ENCODE results near the gene NOVA1.

Gene NOVA1

DNA sequence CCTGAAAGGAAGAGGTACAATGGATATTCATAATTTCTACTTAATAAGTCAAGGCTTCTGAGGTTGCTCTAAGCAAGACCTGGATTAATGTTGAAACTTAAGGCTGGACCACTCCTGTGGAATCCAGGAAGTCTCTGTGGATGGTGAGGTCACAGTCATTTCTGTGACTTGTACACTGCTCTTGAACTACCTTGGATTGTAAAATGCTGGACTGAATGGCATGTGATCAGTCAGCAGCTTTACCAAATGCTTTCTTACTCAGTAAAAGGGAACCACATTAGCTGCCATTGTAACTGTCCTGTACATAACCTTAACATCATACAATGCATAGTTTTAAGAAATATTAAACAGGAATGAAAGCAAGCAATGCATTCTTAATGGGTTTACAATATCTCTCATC is 182.9 kb downstream of the NOVA1 start:
- Histone ChIP-seq H3K9ac (ENCODE audit: insufficient read length) (no peak overlapping the region), H3K4me3 (no peak overlapping the region), H3K9me3 (ENCODE audit: low read depth, low read length) (no peaks in the 10 kb centered on the region), H3K27ac (no peak overlapping the region), H3K36me3 (ENCODE audit: insufficient read depth, low read length) (no peaks in the 10 kb centered on the region)
- no peak for DNase-seq (ENCODE audit: low read depth, low spot score)
- TF ChIP-seq FOXP2 (optimal IDR thresholded peaks at IDR 0.05; ENCODE audit: control extremely low read depth, extremely low read length, insufficient read depth) = no peak
- TF ChIP-seq EZH2 (IDR thresholded peaks at IDR 0.05) = no peak
- TF ChIP-seq POLR2AphosphoS5 (IDR thresholded peaks at IDR 0.05; ENCODE audit: borderline replicate concordance, low read depth, low read length) = no peak

DNA sequence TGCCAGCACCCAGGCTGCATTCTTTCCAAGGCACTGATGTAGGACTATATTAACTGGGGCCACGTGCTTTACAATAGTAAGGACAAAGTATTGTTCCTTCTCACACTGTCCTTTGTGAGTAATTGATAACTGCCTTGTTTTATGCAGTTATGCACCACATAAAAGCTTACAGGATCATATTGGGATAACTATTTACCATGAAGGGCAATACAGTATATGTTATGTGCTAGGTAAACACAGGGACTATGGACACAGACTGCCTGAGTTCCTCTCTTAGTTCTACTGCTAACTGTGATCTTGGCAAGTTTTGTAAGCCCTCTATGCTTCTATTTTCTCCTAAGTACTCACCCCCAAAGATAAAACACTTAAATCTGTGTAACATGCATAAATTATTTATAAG is 183.7 kb downstream of the NOVA1 start:
- H3K9ac ChIP-seq (ENCODE audit: insufficient read length) = no peak overlapping the region
- DNase-seq (ENCODE audit: low read depth, low spot score) = no peak
- TF ChIP-seq EZH2 (IDR thresholded peaks at IDR 0.05) = no peak
- TF ChIP-seq FOXP2 (optimal IDR thresholded peaks at IDR 0.05; ENCODE audit: control extremely low read depth, extremely low read length, insufficient read depth) = no peak
- TF ChIP-seq POLR2AphosphoS5 (IDR thresholded peaks at IDR 0.05; ENCODE audit: borderline replicate concordance, low read depth, low read length) = no peak

GRCh38 chr14:26412421-26412820 is 185.4 kb downstream of the NOVA1 start:
- Histone ChIP-seq H3K4me3 (no peak overlapping the region), H3K9ac (ENCODE audit: insufficient read length) (no peak overlapping the region), H3K9me3 (ENCODE audit: low read depth, low read length) (no peaks in the 10 kb centered on the region), H3K36me3 (ENCODE audit: insufficient read depth, low read length) (no peaks in the 10 kb centered on the region), H3K27ac (no peak overlapping the region)
- DNase-seq (ENCODE audit: low read depth, low spot score) = no peak
- TF ChIP-seq EZH2 (IDR thresholded peaks at IDR 0.05) (no peak), POLR2AphosphoS5 (IDR thresholded peaks at IDR 0.05; ENCODE audit: borderline replicate concordance, low read depth, low read length) (no peak), FOXP2 (optimal IDR thresholded peaks at IDR 0.05; ENCODE audit: control extremely low read depth, extremely low read length, insufficient read depth) (no peak)

More for the DNA sequence above, 183.7 kb downstream of the NOVA1 start:
- Histone ChIP-seq H3K27ac (no peak overlapping the region), H3K9me3 (ENCODE audit: low read depth, low read length) (no peaks in the 10 kb centered on the region), H3K36me3 (ENCODE audit: insufficient read depth, low read length) (no peaks in the 10 kb centered on the region), H3K4me3 (no peak overlapping the region)

- DNase-seq (ENCODE audit: low read depth, low spot score) = no peak
- H3K9me3 ChIP-seq (ENCODE audit: low read depth, low read length) = no peaks in the 10 kb centered on the region
Measured at GRCh38 chr14:26410189-26410685, 187.6 kb downstream of the NOVA1 start.

GRCh38 chr14:26404927-26405326 is 192.9 kb downstream of the NOVA1 start:
- Histone ChIP-seq H3K36me3 (ENCODE audit: insufficient read depth, low read length) (no peaks in the 10 kb centered on the region), H3K9me3 (ENCODE audit: low read depth, low read length) (no peaks in the 10 kb centered on the region), H3K27ac (no peak overlapping the region), H3K9ac (ENCODE audit: insufficient read length) (no peak overlapping the region), H3K4me3 (no peak overlapping the region)
- TF ChIP-seq FOXP2 (optimal IDR thresholded peaks at IDR 0.05; ENCODE audit: control extremely low read depth, extremely low read length, insufficient read depth) = no peak
- no peak for TF ChIP-seq EZH2 (IDR thresholded peaks at IDR 0.05)
- DNase-seq (ENCODE audit: low read depth, low spot score) = no peak

More at GRCh38 chr14:26410189-26410685, 187.6 kb downstream of the NOVA1 start:
- H3K4me3 ChIP-seq = no peak overlapping the region
- no peak overlapping the region for H3K27ac ChIP-seq
- no peak overlapping the region for H3K9ac ChIP-seq (ENCODE audit: insufficient read length)
- no peak for TF ChIP-seq POLR2AphosphoS5 (IDR thresholded peaks at IDR 0.05; ENCODE audit: borderline replicate concordance, low read depth, low read length)
- TF ChIP-seq FOXP2 (optimal IDR thresholded peaks at IDR 0.05; ENCODE audit: control extremely low read depth, extremely low read length, insufficient read depth) = no peak
- TF ChIP-seq EZH2 (IDR thresholded peaks at IDR 0.05) = no peak
- no peaks in the 10 kb centered on the region for H3K36me3 ChIP-seq (ENCODE audit: insufficient read depth, low read length)

DNA sequence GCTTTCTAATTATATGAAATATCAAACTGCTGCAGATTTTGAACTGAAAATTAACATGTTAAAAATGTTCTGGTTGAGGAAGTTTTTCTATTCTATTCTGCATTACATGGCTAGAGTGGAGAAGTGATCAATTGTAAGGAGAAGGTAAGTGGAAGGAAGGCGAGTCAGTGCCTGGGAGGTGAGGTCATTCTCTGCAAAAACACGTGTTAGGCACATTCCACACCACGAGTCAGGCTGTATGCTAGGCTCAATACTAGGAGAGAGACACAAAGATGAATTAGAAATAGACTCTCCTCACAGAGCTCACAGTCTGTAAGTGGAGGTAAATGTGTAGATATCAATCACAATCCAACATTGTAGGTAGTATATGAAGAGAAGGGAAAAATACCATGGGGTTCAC is 194.1 kb downstream of the NOVA1 start:
- H3K36me3 ChIP-seq (ENCODE audit: insufficient read depth, low read length) = no peaks in the 10 kb centered on the region
- no peak for DNase-seq (ENCODE audit: low read depth, low spot score)
- H3K9ac ChIP-seq (ENCODE audit: insufficient read length) = no peak overlapping the region
- TF ChIP-seq EZH2 (IDR thresholded peaks at IDR 0.05) (no peak), FOXP2 (optimal IDR thresholded peaks at IDR 0.05; ENCODE audit: control extremely low read depth, extremely low read length, insufficient read depth) (no peak), POLR2AphosphoS5 (IDR thresholded peaks at IDR 0.05; ENCODE audit: borderline replicate concordance, low read depth, low read length) (no peak)
- H3K27ac ChIP-seq = no peak overlapping the region
- no peaks in the 10 kb centered on the region for H3K9me3 ChIP-seq (ENCODE audit: low read depth, low read length)
- no peak overlapping the region for H3K4me3 ChIP-seq

GRCh38 chr14:26402126-26402525 is 195.7 kb downstream of the NOVA1 start:
- no peak overlapping the region for H3K9ac ChIP-seq (ENCODE audit: insufficient read length)
- no peak overlapping the region for H3K27ac ChIP-seq
- TF ChIP-seq EZH2 (IDR thresholded peaks at IDR 0.05) (no peak), FOXP2 (optimal IDR thresholded peaks at IDR 0.05; ENCODE audit: control extremely low read depth, extremely low read length, insufficient read depth) (no peak), POLR2AphosphoS5 (IDR thresholded peaks at IDR 0.05; ENCODE audit: borderline replicate concordance, low read depth, low read length) (no peak)
- no peaks in the 10 kb centered on the region for H3K9me3 ChIP-seq (ENCODE audit: low read depth, low read length)
- H3K4me3 ChIP-seq = no peak overlapping the region
- H3K36me3 ChIP-seq (ENCODE audit: insufficient read depth, low read length) = no peaks in the 10 kb centered on the region
- no peak for DNase-seq (ENCODE audit: low read depth, low spot score)

DNA sequence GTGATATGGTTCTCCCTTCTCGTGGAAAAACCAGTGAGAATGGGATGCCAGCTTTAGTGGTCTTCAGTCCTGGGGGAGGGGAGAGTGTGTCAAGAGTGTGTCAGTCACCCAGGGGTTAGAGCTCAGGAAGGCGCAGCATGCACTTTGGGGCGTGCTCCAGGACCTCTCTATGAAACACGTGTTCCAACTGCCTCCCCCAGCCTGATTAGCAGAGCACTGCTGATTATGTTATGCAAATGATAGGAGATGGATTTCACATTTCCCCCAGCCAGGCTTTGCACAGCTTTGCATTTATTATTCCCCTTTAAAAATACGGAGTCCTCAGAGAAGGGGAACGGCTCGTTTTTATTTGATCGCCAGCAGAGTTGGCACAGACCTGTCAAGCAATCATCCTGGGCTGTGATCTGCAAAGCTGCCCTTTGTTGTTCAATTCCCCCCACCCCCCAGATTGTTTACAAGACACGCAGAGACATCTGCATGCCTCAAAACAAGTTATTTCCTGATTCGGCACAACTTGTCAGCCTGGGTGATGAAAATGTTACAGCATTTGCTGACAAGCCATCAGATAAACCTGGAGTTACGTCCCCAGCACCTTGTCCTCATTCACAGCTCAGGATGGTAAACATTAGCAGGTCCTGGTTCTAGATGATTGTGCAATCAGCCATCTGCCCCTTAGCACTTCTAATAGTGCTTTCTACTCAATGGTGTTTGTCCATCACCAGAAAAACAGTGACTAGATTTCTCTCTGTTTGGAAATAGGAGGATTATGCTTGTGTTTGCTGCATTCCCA is 196.5 kb downstream of the NOVA1 start:
- no peak for DNase-seq (ENCODE audit: low read depth, low spot score)
- H3K9me3 ChIP-seq (ENCODE audit: low read depth, low read length) = no peaks in the 10 kb centered on the region
- no peak for TF ChIP-seq POLR2AphosphoS5 (IDR thresholded peaks at IDR 0.05; ENCODE audit: borderline replicate concordance, low read depth, low read length)
- no peak overlapping the region for H3K27ac ChIP-seq
- H3K4me3 ChIP-seq = no peak overlapping the region
- H3K9ac ChIP-seq (ENCODE audit: insufficient read length) = no peak overlapping the region
- no peaks in the 10 kb centered on the region for H3K36me3 ChIP-seq (ENCODE audit: insufficient read depth, low read length)

- no peak for DNase-seq (ENCODE audit: low read depth, low spot score)
- no peaks in the 10 kb centered on the region for H3K9me3 ChIP-seq (ENCODE audit: low read depth, low read length)
- no peak overlapping the region for H3K9ac ChIP-seq (ENCODE audit: insufficient read length)
- H3K4me3 ChIP-seq = no peak overlapping the region
- no peaks in the 10 kb centered on the region for H3K36me3 ChIP-seq (ENCODE audit: insufficient read depth, low read length)
- no peak overlapping the region for H3K27ac ChIP-seq
- TF ChIP-seq POLR2AphosphoS5 (IDR thresholded peaks at IDR 0.05; ENCODE audit: borderline replicate concordance, low read depth, low read length) = no peak
- TF ChIP-seq FOXP2 (optimal IDR thresholded peaks at IDR 0.05; ENCODE audit: control extremely low read depth, extremely low read length, insufficient read depth) = no peak
- no peak for TF ChIP-seq EZH2 (IDR thresholded peaks at IDR 0.05)
Measured at GRCh38 chr14:26400373-26400772, 197.5 kb downstream of the NOVA1 start.
